ENCODE measurements around the gene RND1. TPM values are rescaled to one million over a fixed set of nuclear protein-coding genes. Genes with fewer than 3 reads are reported as not detected.

The RND1 gene
- total and polyA plus RNA-seq, 2 of the 8 experiments (the other 6 are each of a cell fraction or from before 2014, with no cell fraction given), result 15.8 to 17.1 TPM

- Histone ChIP-seq H2BK12ac (ENCODE audit: low read depth, low read length) (no peak overlapping the region), H3K4me1 (replicated peaks in 1 of 4; ENCODE audit: control insufficient read depth in 3 of 4, insufficient read depth in 4 of 4, low read length in 3 of 4) (peaks cover 0 to 10% (median 7%) of the 10 kb centered on the region in 4 experiments; a peak in 5 of 7 replicates), H4K5ac (ENCODE audit: insufficient read length, low read depth, low read length) (no peak overlapping the region), H2BK20ac (ENCODE audit: low read length) (no peak overlapping the region), H3K27ac (ENCODE audit: low read depth, low read length) (no peak overlapping the region), H3K4me3 (ENCODE audit: extremely low read depth in 1 of 4, insufficient read depth in 2 of 4, low read depth in 3 of 4, low read length in 4 of 4) (no peak overlapping the region), H3K79me2 (ENCODE audit: control insufficient read depth in 1 of 2, insufficient read depth in 2 of 2, low read length in 2 of 2) (peaks cover 11 to 24% of the 10 kb centered on the region in 2 experiments), H3K9ac (replicated peaks in 1 of 4; ENCODE audit: extremely low read depth in 1 of 4, low read depth in 3 of 4, low read length in 3 of 4) (no peak overlapping the region), H3K4me2 (ENCODE audit: insufficient read depth in 1 of 2, low read depth in 2 of 2, low read length in 2 of 2) (no peak overlapping the region), H3K56ac (replicated peaks; ENCODE audit: insufficient read length, low read depth, low read length) (no peak overlapping the region), H4K20me1 (replicated peaks in 1 of 2; ENCODE audit: control insufficient read depth in 1 of 2, insufficient read depth in 2 of 2, low read length in 2 of 2) (peaks cover 2 to 7% of the 10 kb centered on the region in 2 experiments), H3K36me3 (ENCODE audit: control insufficient read depth in 2 of 4, insufficient read depth in 4 of 4, low read length in 3 of 4) (peaks cover 6 to 21% (median 10%) of the 10 kb centered on the region in 4 experiments), H2BK15ac (ENCODE audit: low read length) (no peak overlapping the region), H2AFZ (ENCODE audit: low read length) (no peak overlapping the region), H3K14ac (ENCODE audit: insufficient read length) (no peak overlapping the region), H3K4ac (replicated peaks; ENCODE audit: insufficient read length, low read depth, low read length) (no peak overlapping the region), H2BK120ac (replicated peaks; ENCODE audit: low read depth, low read length) (no peak overlapping the region), H3K18ac (ENCODE audit: extremely low read depth, low read length) (no peak overlapping the region), H2BK5ac (ENCODE audit: low read depth, low read length) (no peak overlapping the region), H4K8ac (ENCODE audit: extremely low read depth, insufficient read depth, low read length) (no peak overlapping the region), H4K91ac (replicated peaks; ENCODE audit: insufficient read length, low read length) (no peak overlapping the region), H3K27me3 (replicated peaks in 1 of 4; ENCODE audit: control insufficient read depth in 3 of 4, extremely low read depth in 1 of 4, insufficient read depth in 3 of 4, low read length in 3 of 4) (no peaks in the 10 kb centered on the region), H2AK5ac (ENCODE audit: low read depth, low read length) (no peak overlapping the region), H3K23me2 (ENCODE audit: low read depth, low read length) (peaks cover 3% of the 10 kb centered on the region; the same call in 1 of the 2 replicates), H3K9me3 (ENCODE audit: insufficient read depth in 2 of 2, low read depth in 1 of 2, low read length in 1 of 2) (no peaks in the 10 kb centered on the region), H3K79me1 (ENCODE audit: low read depth, low read length) (peaks cover 3% of the 10 kb centered on the region; the same call in 1 of the 2 replicates), H3K23ac (ENCODE audit: insufficient read length) (no peak overlapping the region)
- TF ChIP-seq SIN3A (conservative IDR thresholded peaks at IDR 0.05 in 1 of 2, IDR thresholded peaks at IDR 0.05 in 1 of 2; ENCODE audit: low read depth in 1 of 2, low read length in 2 of 2) (no peak), TCF12 (IDR thresholded peaks at IDR 0.05; ENCODE audit: low read depth, low read length) (no peak), MAX (IDR thresholded peaks at IDR 0.05) (no peak), KDM5A (IDR thresholded peaks at IDR 0.05; ENCODE audit: low read length) (no peak), BRCA1 (IDR thresholded peaks at IDR 0.05; ENCODE audit: low read depth, low read length) (no peak), PHF8 (conservative IDR thresholded peaks at IDR 0.05; ENCODE audit: low read depth, low read length) (no peak), POU5F1 (IDR thresholded peaks at IDR 0.05; ENCODE audit: low read depth, low read length) (no peak), BCL11A (IDR thresholded peaks at IDR 0.05; ENCODE audit: low read depth in 2 of 2, low read length in 2 of 2) (no peak), EGR1 (IDR thresholded peaks at IDR 0.05; ENCODE audit: borderline replicate concordance, low read depth, low read length) (no peak), ASH2L (IDR thresholded peaks at IDR 0.05; ENCODE audit: low read length) (no peak)
- 89% methylated on average over 4 of the region's 4 CpGs; no CpG with 5 or more reads in 1 of the 2 experiments for WGBS, 2 experiments (ENCODE audit: extremely low coverage in 1 of 2, insufficient coverage in 1 of 2, insufficient read length in 1 of 2, insufficient replicate concordance in 2 of 2, low coverage in 1 of 2, low lambda C conversion rate in 2 of 2, missing lambda C conversion rate in 1 of 2)
- POLR2A ChIA-PET (ENCODE audit: partially characterized antibody), result interaction anchor here (5.1 to 22.9 kb wide), 3 partner anchors 9 to 26 kb away, joined by 48 to 651 read pairs (median 203); partner anchors contain the start of gene RND1
- no peak for DNase-seq (ENCODE audit: low read depth in 1 of 2, low spot score in 2 of 2)
- no peak for FAIRE-seq
- CTCF ChIA-PET (ENCODE audit: partially characterized antibody), result interaction anchor here (1.2 to 26.4 kb wide), 13 partner anchors 12 to 1017 kb away, joined by 3 to 678 read pairs (median 19); partner anchors contain the start of genes FKBP11 and RND1
Measured at GRCh38 chr12:48854488-48854887, 11.2 kb downstream of the RND1 start.
